ENCODE results near the gene SLC9A9.

Gene SLC9A9

GRCh38 chr3:143640774-143641173 lies 207.5 kb downstream of the SLC9A9 start:
- H3K4me3 ChIP-seq (ENCODE audit: low read length): no peak overlapping the region
- H3K36me3 ChIP-seq (ENCODE audit: control insufficient read depth, insufficient read depth, low read length): no peaks in the 10 kb centered on the region
- H3K27ac ChIP-seq (ENCODE audit: low read depth, low read length): no peak overlapping the region
- H3K9ac ChIP-seq (ENCODE audit: low read length): no peak overlapping the region
- H3K4me1 ChIP-seq (ENCODE audit: control insufficient read depth, insufficient read depth, low read length): no peaks in the 10 kb centered on the region
- no peaks in the 10 kb centered on the region for H3K27me3 ChIP-seq (ENCODE audit: control insufficient read depth, insufficient read depth, low read length)

GRCh38 chr3:143637133-143637532 lies 211.1 kb downstream of the SLC9A9 start:
- Histone ChIP-seq H3K27me3 (ENCODE audit: control insufficient read depth, insufficient read depth, low read length) (no peaks in the 10 kb centered on the region), H3K27ac (ENCODE audit: low read depth, low read length) (no peak overlapping the region), H3K9ac (ENCODE audit: low read length) (no peak overlapping the region), H3K4me1 (ENCODE audit: control insufficient read depth, insufficient read depth, low read length) (no peaks in the 10 kb centered on the region), H3K4me3 (ENCODE audit: low read length) (no peak overlapping the region), H3K36me3 (ENCODE audit: control insufficient read depth, insufficient read depth, low read length) (no peaks in the 10 kb centered on the region)

- Histone ChIP-seq H3K36me3 (ENCODE audit: control insufficient read depth, insufficient read depth, low read length) (no peaks in the 10 kb centered on the region), H3K4me1 (ENCODE audit: control insufficient read depth, insufficient read depth, low read length) (no peaks in the 10 kb centered on the region), H3K27me3 (ENCODE audit: control insufficient read depth, insufficient read depth, low read length) (no peaks in the 10 kb centered on the region), H3K9ac (ENCODE audit: low read length) (no peak overlapping the region), H3K27ac (ENCODE audit: low read depth, low read length) (no peak overlapping the region), H3K4me3 (ENCODE audit: low read length) (no peak overlapping the region)
These were observed 213.3 kb downstream of the SLC9A9 start for GRCh38 chr3:143634991-143635390.

- no peaks in the 10 kb centered on the region for H3K4me1 ChIP-seq (ENCODE audit: control insufficient read depth, insufficient read depth, low read length)
- no peak overlapping the region for H3K4me3 ChIP-seq (ENCODE audit: low read length)
- no peaks in the 10 kb centered on the region for H3K27me3 ChIP-seq (ENCODE audit: control insufficient read depth, insufficient read depth, low read length)
- no peak overlapping the region for H3K9ac ChIP-seq (ENCODE audit: low read length)
- H3K36me3 ChIP-seq (ENCODE audit: control insufficient read depth, insufficient read depth, low read length): no peaks in the 10 kb centered on the region
- H3K27ac ChIP-seq (ENCODE audit: low read depth, low read length): no peak overlapping the region
These were observed 213.8 kb downstream of the SLC9A9 start for GRCh38 chr3:143634427-143634826.

GRCh38 chr3:143633816-143634215 lies 214.5 kb downstream of the SLC9A9 start:
- H3K27ac ChIP-seq (ENCODE audit: low read depth, low read length): no peak overlapping the region
- H3K27me3 ChIP-seq (ENCODE audit: control insufficient read depth, insufficient read depth, low read length): no peaks in the 10 kb centered on the region
- no peak overlapping the region for H3K9ac ChIP-seq (ENCODE audit: low read length)
- H3K4me3 ChIP-seq (ENCODE audit: low read length): no peak overlapping the region
- no peaks in the 10 kb centered on the region for H3K4me1 ChIP-seq (ENCODE audit: control insufficient read depth, insufficient read depth, low read length)
- H3K36me3 ChIP-seq (ENCODE audit: control insufficient read depth, insufficient read depth, low read length): no peaks in the 10 kb centered on the region

- Histone ChIP-seq H3K9ac (ENCODE audit: low read length) (no peak overlapping the region), H3K36me3 (ENCODE audit: control insufficient read depth, insufficient read depth, low read length) (no peaks in the 10 kb centered on the region), H3K27ac (ENCODE audit: low read depth, low read length) (no peak overlapping the region), H3K27me3 (ENCODE audit: control insufficient read depth, insufficient read depth, low read length) (no peaks in the 10 kb centered on the region), H3K4me1 (ENCODE audit: control insufficient read depth, insufficient read depth, low read length) (no peaks in the 10 kb centered on the region), H3K4me3 (ENCODE audit: low read length) (no peak overlapping the region)
These were observed 218.5 kb downstream of the SLC9A9 start for GRCh38 chr3:143629726-143630125.

GRCh38 chr3:143628971-143629370 lies 219.3 kb downstream of the SLC9A9 start:
- Histone ChIP-seq H3K4me1 (ENCODE audit: control insufficient read depth, insufficient read depth, low read length) (no peaks in the 10 kb centered on the region), H3K27me3 (ENCODE audit: control insufficient read depth, insufficient read depth, low read length) (no peaks in the 10 kb centered on the region), H3K27ac (ENCODE audit: low read depth, low read length) (no peak overlapping the region), H3K9ac (ENCODE audit: low read length) (no peak overlapping the region), H3K36me3 (ENCODE audit: control insufficient read depth, insufficient read depth, low read length) (no peaks in the 10 kb centered on the region), H3K4me3 (ENCODE audit: low read length) (no peak overlapping the region)

DNA sequence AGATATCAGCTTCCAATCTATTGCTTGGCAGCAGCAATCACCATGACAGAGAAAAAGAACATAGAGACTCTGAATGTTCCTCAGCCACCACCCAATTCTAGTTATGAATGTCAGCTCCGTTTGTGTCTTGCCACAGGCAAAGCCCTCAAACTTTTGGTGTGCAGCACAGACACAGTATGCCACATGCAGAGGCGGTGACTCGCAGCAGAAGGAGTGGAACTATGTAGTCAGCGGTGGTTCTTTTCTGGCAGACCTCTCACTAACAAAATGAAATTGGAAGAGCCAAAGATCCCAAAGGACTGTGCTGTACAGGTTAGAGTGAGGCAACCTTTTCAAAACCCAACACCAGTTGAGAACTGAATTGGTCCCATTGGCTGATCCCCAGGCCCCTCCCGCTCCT lies 220.9 kb downstream of the SLC9A9 start:
- no peak overlapping the region for H3K4me3 ChIP-seq (ENCODE audit: low read length)
- H3K36me3 ChIP-seq (ENCODE audit: control insufficient read depth, insufficient read depth, low read length): no peaks in the 10 kb centered on the region
- no peaks in the 10 kb centered on the region for H3K4me1 ChIP-seq (ENCODE audit: control insufficient read depth, insufficient read depth, low read length)
- H3K9ac ChIP-seq (ENCODE audit: low read length): no peak overlapping the region
- no peaks in the 10 kb centered on the region for H3K27me3 ChIP-seq (ENCODE audit: control insufficient read depth, insufficient read depth, low read length)
- H3K27ac ChIP-seq (ENCODE audit: low read depth, low read length): no peak overlapping the region

GRCh38 chr3:143619231-143619630 lies 229.0 kb downstream of the SLC9A9 start:
- Histone ChIP-seq H3K36me3 (ENCODE audit: control insufficient read depth, insufficient read depth, low read length) (no peaks in the 10 kb centered on the region), H3K27ac (ENCODE audit: low read depth, low read length) (no peak overlapping the region), H3K9ac (ENCODE audit: low read length) (no peak overlapping the region), H3K4me1 (ENCODE audit: control insufficient read depth, insufficient read depth, low read length) (no peaks in the 10 kb centered on the region), H3K27me3 (ENCODE audit: control insufficient read depth, insufficient read depth, low read length) (no peaks in the 10 kb centered on the region), H3K4me3 (ENCODE audit: low read length) (no peak overlapping the region)

DNA sequence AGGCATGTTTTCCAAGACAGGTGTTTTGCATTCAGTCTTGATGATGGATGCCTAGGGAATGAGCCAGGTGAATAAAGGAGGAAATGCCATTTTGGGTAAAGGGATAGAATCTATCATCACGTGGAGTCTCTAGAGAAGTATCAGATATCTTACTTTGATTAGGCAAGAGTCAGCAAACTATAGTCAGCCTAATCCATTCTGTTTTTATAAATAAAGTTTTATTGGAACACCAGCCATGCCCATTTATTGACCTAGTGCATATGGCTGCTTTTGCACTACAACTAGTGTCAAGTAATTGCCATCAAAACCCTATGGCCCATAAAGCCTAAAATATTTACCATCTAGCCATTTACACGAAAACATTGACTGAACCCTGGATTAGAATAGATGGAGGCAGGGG lies 231.2 kb downstream of the SLC9A9 start:
- Histone ChIP-seq H3K27ac (ENCODE audit: low read depth, low read length) (no peak overlapping the region), H3K4me3 (ENCODE audit: low read length) (no peak overlapping the region), H3K9ac (ENCODE audit: low read length) (no peak overlapping the region), H3K4me1 (ENCODE audit: control insufficient read depth, insufficient read depth, low read length) (no peaks in the 10 kb centered on the region), H3K27me3 (ENCODE audit: control insufficient read depth, insufficient read depth, low read length) (no peaks in the 10 kb centered on the region), H3K36me3 (ENCODE audit: control insufficient read depth, insufficient read depth, low read length) (no peaks in the 10 kb centered on the region)

DNA sequence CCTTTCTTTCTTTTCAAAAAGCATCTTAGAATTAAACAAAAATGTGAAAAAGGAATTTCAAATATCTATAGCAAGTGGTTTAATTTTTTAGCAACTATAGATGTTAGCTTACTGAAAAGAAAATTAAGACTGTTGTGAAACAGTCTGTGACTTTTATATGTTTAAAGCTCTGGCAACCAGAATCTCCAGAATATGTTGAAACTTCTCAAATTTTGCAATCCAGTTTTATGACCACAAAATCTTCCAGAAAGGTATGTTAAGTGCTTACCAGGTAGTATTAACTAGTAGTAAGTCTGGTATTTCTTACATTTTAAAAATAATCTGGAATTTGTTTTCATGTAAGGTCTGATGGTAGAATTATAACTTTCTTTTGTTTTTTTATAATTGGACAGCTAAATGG lies 235.0 kb downstream of the SLC9A9 start:
- no peaks in the 10 kb centered on the region for H3K36me3 ChIP-seq (ENCODE audit: control insufficient read depth, insufficient read depth, low read length)
- H3K27ac ChIP-seq (ENCODE audit: low read depth, low read length): no peak overlapping the region
- no peaks in the 10 kb centered on the region for H3K27me3 ChIP-seq (ENCODE audit: control insufficient read depth, insufficient read depth, low read length)
- no peaks in the 10 kb centered on the region for H3K4me1 ChIP-seq (ENCODE audit: control insufficient read depth, insufficient read depth, low read length)
- H3K9ac ChIP-seq (ENCODE audit: low read length): no peak overlapping the region
- H3K4me3 ChIP-seq (ENCODE audit: low read length): no peak overlapping the region

DNA sequence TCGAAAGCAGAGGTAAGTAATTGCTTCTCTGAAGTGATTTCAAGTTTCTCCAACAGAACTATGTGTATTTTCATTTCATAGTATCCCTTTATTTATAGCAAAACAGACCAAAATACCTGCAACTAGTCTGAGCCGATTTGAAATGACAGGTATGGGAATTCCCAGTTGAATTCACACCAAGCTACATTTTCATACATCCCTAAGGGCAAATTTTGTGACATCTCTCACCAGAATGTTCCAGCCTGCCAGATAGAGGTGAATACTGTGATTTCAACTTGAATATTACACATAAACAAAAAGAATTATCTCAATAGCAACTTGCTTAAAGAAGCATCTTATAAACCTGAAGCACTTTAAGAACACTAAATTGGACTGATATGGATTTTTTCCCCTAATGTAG lies 235.7 kb downstream of the SLC9A9 start:
- H3K27me3 ChIP-seq (ENCODE audit: control insufficient read depth, insufficient read depth, low read length): no peaks in the 10 kb centered on the region
- H3K36me3 ChIP-seq (ENCODE audit: control insufficient read depth, insufficient read depth, low read length): no peaks in the 10 kb centered on the region
- no peaks in the 10 kb centered on the region for H3K4me1 ChIP-seq (ENCODE audit: control insufficient read depth, insufficient read depth, low read length)
- H3K4me3 ChIP-seq (ENCODE audit: low read length): no peak overlapping the region
- H3K27ac ChIP-seq (ENCODE audit: low read depth, low read length): no peak overlapping the region
- no peak overlapping the region for H3K9ac ChIP-seq (ENCODE audit: low read length)

GRCh38 chr3:143608966-143609365 lies 239.3 kb downstream of the SLC9A9 start:
- Histone ChIP-seq H3K27ac (ENCODE audit: low read depth, low read length) (no peak overlapping the region), H3K36me3 (ENCODE audit: control insufficient read depth, insufficient read depth, low read length) (no peaks in the 10 kb centered on the region), H3K9ac (ENCODE audit: low read length) (no peak overlapping the region), H3K27me3 (ENCODE audit: control insufficient read depth, insufficient read depth, low read length) (no peaks in the 10 kb centered on the region), H3K4me1 (ENCODE audit: control insufficient read depth, insufficient read depth, low read length) (no peaks in the 10 kb centered on the region), H3K4me3 (ENCODE audit: low read length) (no peak overlapping the region)
